Sciatic nerve (tissue), 2 donors: Measurements from ENCODE around the gene PRDM16. TPM values are rescaled to one million over a fixed set of nuclear protein-coding genes. Genes with fewer than 3 reads are reported as not detected.

Experiments
- ATAC-seq: fragments of 200-7000 bp; cut with Tn5 transposase; one replicate; pipeline ENCODE4 v1.9.1; 2020; ENCODE audit warnings: mild to moderate bottlenecking, moderate library complexity
- DNase-seq: peaks from one replicate; pipeline ENCODE4 v3.0.0-alpha.2; 2020; ENCODE audit warnings: low spot score
- intact Hi-C: fragments of 100-400 bp; cut with DNase I; formaldehyde crosslinking; loops from one replicate; pipeline ENCODE4 v1.14.2; 2022
- total RNA-seq: library from RNA; stranded (reverse); fragmentation: NEBNext Ultra II Directional; extraction: Animal tissue kit (Norgen Biotek cat#: 25700); gene quantifications from one replicate; pipeline ENCODE4 v1.2.1, GENCODE V29; 2021
- donor health status: DM: no; HTN: no; CAD: no.
- donor health status: DM: no; HTN: no; CAD: no.

Gene PRDM16
- total RNA-seq, 1 donor from 2014 or later = 31.3 TPM

GRCh38 chr1:3461934-3462275 lies 392.9 kb downstream of the PRDM16 start:
- DNase-seq (no peak), ATAC-seq (no peak)
- intact Hi-C loops = no loop called here

GRCh38 chr1:3462356-3463012 lies 393.5 kb downstream of the PRDM16 start:
- ATAC-seq (no peak), DNase-seq (no peak)
- intact Hi-C loops = no loop called here

GRCh38 chr1:3463013-3463385 lies 394.0 kb downstream of the PRDM16 start:
- no peak for ATAC-seq
- no peak for DNase-seq
- intact Hi-C loops = no loop called here

- DNase-seq = no peak
- intact Hi-C loops = no loop called here
- ATAC-seq = no peak
These were observed 394.4 kb downstream of the PRDM16 start for GRCh38 chr1:3463408-3463863.

- intact Hi-C loops = no loop called here
- ATAC-seq (no peak), DNase-seq (no peak)
These were observed 395.1 kb downstream of the PRDM16 start for GRCh38 chr1:3463891-3464648.

GRCh38 chr1:3464649-3465025 lies 395.6 kb downstream of the PRDM16 start:
- DNase-seq (no peak), ATAC-seq (no peak)
- intact Hi-C loops = no loop called here

GRCh38 chr1:3465091-3465934 lies 396.3 kb downstream of the PRDM16 start:
- DNase-seq = no peak

GRCh38 chr1:3465935-3466321 lies 396.9 kb downstream of the PRDM16 start:
- DNase-seq (no peak), ATAC-seq (no peak)
- intact Hi-C loops = no loop called here

More at GRCh38 chr1:3465091-3465934, 396.3 kb downstream of the PRDM16 start:
- no peak for ATAC-seq
- intact Hi-C loops = no loop called here

GRCh38 chr1:3466366-3467075 lies 397.5 kb downstream of the PRDM16 start:
- intact Hi-C loops = no loop called here
- DNase-seq (no peak), ATAC-seq (no peak)

- intact Hi-C loops = no loop called here
These were observed 398.4 kb downstream of the PRDM16 start for GRCh38 chr1:3467096-3468036.

GRCh38 chr1:3468236-3469103 lies 399.5 kb downstream of the PRDM16 start:
- intact Hi-C loops = no loop called here
- ATAC-seq (no peak), DNase-seq (no peak)

More at GRCh38 chr1:3467096-3468036, 398.4 kb downstream of the PRDM16 start:
- DNase-seq (peak; percentile 81), ATAC-seq (peak; percentile 65)

- intact Hi-C loops = no loop called here
- DNase-seq (no peak), ATAC-seq (no peak)
These were observed 400.3 kb downstream of the PRDM16 start for GRCh38 chr1:3469104-3469848.

- intact Hi-C loops = no loop called here
- no peak for DNase-seq
- ATAC-seq = no peak
These were observed 401.0 kb downstream of the PRDM16 start for GRCh38 chr1:3469849-3470649.

GRCh38 chr1:3470650-3471355 lies 401.8 kb downstream of the PRDM16 start:
- DNase-seq (no peak), ATAC-seq (no peak)
- intact Hi-C loops = no loop called here

- ATAC-seq = peak; percentile 31
- intact Hi-C loops = no loop called here
- DNase-seq = no peak
These were observed 402.5 kb downstream of the PRDM16 start for GRCh38 chr1:3471356-3472087.
